ENCODE data around the gene ARL15. TPM values are rescaled to one million over a fixed set of nuclear protein-coding genes. Genes with fewer than 3 reads are reported as not detected.

ARL15 gene
- total RNA-seq, 1 experiment from 2014 or later = 0.50 TPM

GRCh38 chr5:53891159-53891558 lies 419.2 kb downstream of the ARL15 start:
- H3K9me2 ChIP-seq (ENCODE audit: insufficient read depth) = no peaks in the 10 kb centered on the region
- no peaks in the 10 kb centered on the region for H3K36me3 ChIP-seq (ENCODE audit: low read depth)
- POLR2A ChIA-PET (ENCODE audit: unreplicated experiment) = no interaction called here
- no peak overlapping the region for H3K4me2 ChIP-seq
- H3K4me3 ChIP-seq = no peak overlapping the region
- no peaks in the 10 kb centered on the region for H3K79me2 ChIP-seq (ENCODE audit: low read depth)
- TF ChIP-seq CTCF (conservative IDR thresholded peaks at IDR 0.05) (no peak), EZH2 (IDR thresholded peaks at IDR 0.05; ENCODE audit: low read depth) (no peak)
- H3K27ac ChIP-seq = no peak overlapping the region
- intact Hi-C loops (cut with micrococcal nuclease; ENCODE audit: unreplicated experiment) = no loop called here
- no TSS peak for BruUV-seq (replicated peaks)
- no peaks in the 10 kb centered on the region for H4K20me1 ChIP-seq (ENCODE audit: insufficient read depth)
- no peak for DNase-seq
- H3K27me3 ChIP-seq (ENCODE audit: insufficient read depth, low read depth) = no peaks in the 10 kb centered on the region
- H3F3A ChIP-seq (ENCODE audit: insufficient read depth, low read depth) = no peaks in the 10 kb centered on the region
- no peaks in the 10 kb centered on the region for H3K9me3 ChIP-seq (ENCODE audit: insufficient read depth, low read depth)
- H2AFZ ChIP-seq = no peak overlapping the region
- H3K4me1 ChIP-seq (replicated peaks; ENCODE audit: insufficient read depth) = no peaks in the 10 kb centered on the region
- CTCF ChIA-PET = no interaction called here

- H3K36me3 ChIP-seq (ENCODE audit: low read depth) = no peaks in the 10 kb centered on the region
- H3K4me2 ChIP-seq = no peak overlapping the region
- CTCF ChIA-PET = no interaction called here
- H2AFZ ChIP-seq = no peak overlapping the region
- POLR2A ChIA-PET (ENCODE audit: unreplicated experiment) = no interaction called here
- H3K79me2 ChIP-seq (ENCODE audit: low read depth) = no peaks in the 10 kb centered on the region
- intact Hi-C loops (cut with micrococcal nuclease; ENCODE audit: unreplicated experiment) = no loop called here
- H3K4me3 ChIP-seq = no peak overlapping the region
- H3K9me3 ChIP-seq (ENCODE audit: insufficient read depth, low read depth) = no peaks in the 10 kb centered on the region
- DNase-seq = no peak
- BruUV-seq (replicated peaks) = no TSS peak
- H3F3A ChIP-seq (ENCODE audit: insufficient read depth, low read depth) = no peaks in the 10 kb centered on the region
- no peaks in the 10 kb centered on the region for H4K20me1 ChIP-seq (ENCODE audit: insufficient read depth)
- H3K9me2 ChIP-seq (ENCODE audit: insufficient read depth) = no peaks in the 10 kb centered on the region
- no peaks in the 10 kb centered on the region for H3K27me3 ChIP-seq (ENCODE audit: insufficient read depth, low read depth)
- H3K27ac ChIP-seq = no peak overlapping the region
- H3K4me1 ChIP-seq (replicated peaks; ENCODE audit: insufficient read depth) = no peaks in the 10 kb centered on the region
- TF ChIP-seq CTCF (conservative IDR thresholded peaks at IDR 0.05) = no peak
- TF ChIP-seq EZH2 (IDR thresholded peaks at IDR 0.05; ENCODE audit: low read depth) = no peak
Observed at GRCh38 chr5:53890490-53890889, 419.9 kb downstream of the ARL15 start.

GRCh38 chr5:53884844-53885243 lies 425.5 kb downstream of the ARL15 start:
- Histone ChIP-seq H3K4me2 (no peak overlapping the region), H3K4me3 (no peak overlapping the region), H2AFZ (no peak overlapping the region), H4K20me1 (ENCODE audit: insufficient read depth) (no peaks in the 10 kb centered on the region), H3K27ac (no peak overlapping the region), H3K27me3 (ENCODE audit: insufficient read depth, low read depth) (no peaks in the 10 kb centered on the region), H3K36me3 (ENCODE audit: low read depth) (no peaks in the 10 kb centered on the region), H3K4me1 (replicated peaks; ENCODE audit: insufficient read depth) (no peaks in the 10 kb centered on the region), H3K79me2 (ENCODE audit: low read depth) (no peaks in the 10 kb centered on the region), H3K9me3 (ENCODE audit: insufficient read depth, low read depth) (no peaks in the 10 kb centered on the region), H3K9me2 (ENCODE audit: insufficient read depth) (no peaks in the 10 kb centered on the region), H3F3A (ENCODE audit: insufficient read depth, low read depth) (no peaks in the 10 kb centered on the region)
- no peak for TF ChIP-seq EZH2 (IDR thresholded peaks at IDR 0.05; ENCODE audit: low read depth)
- no peak for TF ChIP-seq CTCF (conservative IDR thresholded peaks at IDR 0.05)
- no TSS peak for BruUV-seq (replicated peaks)
- intact Hi-C loops (cut with micrococcal nuclease; ENCODE audit: unreplicated experiment) = no loop called here
- no peak for DNase-seq
- POLR2A ChIA-PET (ENCODE audit: unreplicated experiment) = no interaction called here
- CTCF ChIA-PET = no interaction called here
